Astrocyte (in vitro differentiated cells and primary cell): Measurements from ENCODE around the gene SMIM31. TPM values are rescaled to one million over a fixed set of nuclear protein-coding genes. Genes with fewer than 3 reads are reported as not detected.

Experiments
- DNase-seq: peaks from one replicate; pipeline ENCODE4 v3.0.0-alpha.2; 2010; ENCODE audit warnings: low read depth
- FAIRE-seq: peaks from 2 replicates; lab custom pipeline; 2011; peaks lifted over from hg19 to GRCh38; lab: Jason Lieb, UNC
- H2AFZ ChIP-seq: 2 replicates; pipeline ENCODE4 v1.6.0; 2012; ENCODE audit warnings: low read depth, low read length, inconsistent platforms
- H3K27ac ChIP-seq: 2 replicates; pipeline ENCODE4 v1.5.1; 2011; ENCODE audit warnings: low read depth, low read length, inconsistent platforms
- H3K27me3 ChIP-seq: 2 replicates; pipeline ENCODE4 v1.6.0; 2011; ENCODE audit warnings: low read length, inconsistent platforms; ENCODE audit not compliant: insufficient read depth
- H3K36me3 ChIP-seq: 2 replicates; pipeline ENCODE4 v1.5.1; 2011; ENCODE audit warnings: low read length, inconsistent platforms; ENCODE audit not compliant: insufficient read depth
- H3K4me1 ChIP-seq: 2 replicates; pipeline ENCODE4 v1.5.1; 2011; ENCODE audit warnings: low read length, inconsistent platforms; ENCODE audit not compliant: insufficient read depth
- H3K4me2 ChIP-seq: 2 replicates; pipeline ENCODE4 v1.6.0; 2012; ENCODE audit warnings: low read length, inconsistent platforms
- H3K4me3 ChIP-seq: 2 replicates; pipeline ENCODE4 v1.5.1; 2011; ENCODE audit warnings: low read depth, mild to moderate bottlenecking, low read length, inconsistent platforms; ENCODE audit not compliant: insufficient read depth
- H3K79me2 ChIP-seq: 2 replicates; pipeline ENCODE4 v1.6.0; 2012; ENCODE audit warnings: mild to moderate bottlenecking, low read length, inconsistent platforms; ENCODE audit not compliant: insufficient read depth
- H3K9ac ChIP-seq: 2 replicates; pipeline ENCODE4 v1.6.0; 2012; ENCODE audit warnings: mild to moderate bottlenecking, low read length, inconsistent platforms
- H3K9me3 ChIP-seq: 2 replicates; pipeline ENCODE4 v1.5.1; 2012; ENCODE audit warnings: low read depth, mild to moderate bottlenecking, low read length, inconsistent platforms; ENCODE audit not compliant: insufficient read depth
- H4K20me1 ChIP-seq: 2 replicates; pipeline ENCODE4 v1.6.0; 2012; ENCODE audit warnings: low read length, inconsistent platforms; ENCODE audit not compliant: insufficient read depth
- H3K27ac Mint-ChIP-seq: one replicate; pipeline ENCODE4 v1.8.0; 2021; ENCODE audit warnings: mild to moderate bottlenecking, mixed read lengths; ENCODE audit not compliant: unreplicated experiment
- H3K27me3 Mint-ChIP-seq: one replicate; pipeline ENCODE4 v1.8.0; 2021; ENCODE audit warnings: low read depth, mixed read lengths; ENCODE audit not compliant: unreplicated experiment
- H3K36me3 Mint-ChIP-seq: one replicate; pipeline ENCODE4 v1.8.0; 2021; ENCODE audit warnings: low read depth, mixed read lengths; ENCODE audit not compliant: unreplicated experiment
- H3K4me1 Mint-ChIP-seq: one replicate; pipeline ENCODE4 v1.8.0; 2021; ENCODE audit warnings: low read depth, mixed read lengths; ENCODE audit not compliant: unreplicated experiment
- H3K4me3 Mint-ChIP-seq: one replicate; pipeline ENCODE4 v1.8.0; 2021; ENCODE audit warnings: mild to moderate bottlenecking, moderate library complexity, mixed read lengths; ENCODE audit not compliant: unreplicated experiment
- H3K9me3 Mint-ChIP-seq: one replicate; pipeline ENCODE4 v1.8.0; 2021; ENCODE audit warnings: mild to moderate bottlenecking, mixed read lengths; ENCODE audit not compliant: unreplicated experiment
- CTCF ChIP-seq: IDR thresholded peaks from 2 replicates; pipeline ENCODE4 v1.5.1; 2011; ENCODE audit warnings: low read depth, mild to moderate bottlenecking, inconsistent platforms, low read length, moderate library complexity; ENCODE audit not compliant: insufficient read depth
- EZH2 ChIP-seq: IDR thresholded peaks from 2 replicates; pipeline ENCODE4 v1.6.1; 2012; ENCODE audit warnings: mild to moderate bottlenecking, low read length, inconsistent platforms; ENCODE audit not compliant: insufficient read depth
- total RNA-seq: library from RNA; stranded (reverse); gene quantifications from 2 replicates; pipeline ENCODE4 v1.2.1, GENCODE V29; 2021

The SMIM31 gene
- total RNA-seq, 1 donor from 2014 or later, result not detected

GRCh38 chr4:164800786-164801185, 46.9 kb downstream of the SMIM31 start:
- no peak overlapping the region for H3K4me2 ChIP-seq
- peaks cover 3% of the 10 kb centered on the region for H3K4me1 Mint-ChIP-seq

GRCh38 chr4:164802301-164802901, 48.5 kb downstream of the SMIM31 start:
- Histone ChIP-seq H3K79me2 (no peaks in the 10 kb centered on the region), H3K27me3 (no peaks in the 10 kb centered on the region), H3K4me2 (no peak overlapping the region), H3K9ac (no peak overlapping the region), H2AFZ (no peak overlapping the region), H3K36me3 (no peaks in the 10 kb centered on the region), H3K4me3 (no peak overlapping the region), H3K27ac (no peak overlapping the region), H3K4me1 (no peaks in the 10 kb centered on the region), H4K20me1 (no peaks in the 10 kb centered on the region), H3K9me3 (no peaks in the 10 kb centered on the region)
- H3K9me3 Mint-ChIP-seq, result peaks cover 3% of the 10 kb centered on the region
- TF ChIP-seq CTCF (no peak), EZH2 (no peak)
- H3K27ac Mint-ChIP-seq, result no peak overlapping the region
- no peaks in the 10 kb centered on the region for H3K27me3 Mint-ChIP-seq
- no peak overlapping the region for H3K4me3 Mint-ChIP-seq
- peaks cover 1% of the 10 kb centered on the region for H3K4me1 Mint-ChIP-seq
- DNase-seq (no peak), FAIRE-seq (no peak)
- no peaks in the 10 kb centered on the region for H3K36me3 Mint-ChIP-seq

More at GRCh38 chr4:164800786-164801185, 46.9 kb downstream of the SMIM31 start:
- Histone ChIP-seq H3K4me3 (no peak overlapping the region), H3K79me2 (no peaks in the 10 kb centered on the region), H3K9ac (no peak overlapping the region), H3K36me3 (no peaks in the 10 kb centered on the region), H3K4me1 (no peaks in the 10 kb centered on the region), H3K9me3 (no peaks in the 10 kb centered on the region), H2AFZ (no peak overlapping the region), H3K27ac (no peak overlapping the region), H3K27me3 (no peaks in the 10 kb centered on the region), H4K20me1 (no peaks in the 10 kb centered on the region)
- H3K27me3 Mint-ChIP-seq, result no peaks in the 10 kb centered on the region
- TF ChIP-seq EZH2 (no peak), CTCF (no peak)
- no peak for FAIRE-seq
- H3K36me3 Mint-ChIP-seq, result no peaks in the 10 kb centered on the region
- no peak overlapping the region for H3K27ac Mint-ChIP-seq
- DNase-seq, result no peak
- H3K9me3 Mint-ChIP-seq, result peaks cover 2% of the 10 kb centered on the region
- H3K4me3 Mint-ChIP-seq, result no peak overlapping the region

- TF ChIP-seq EZH2 (no peak), CTCF (no peak)
Measured at GRCh38 chr4:164803702-164804101, 49.8 kb downstream of the SMIM31 start.

More at GRCh38 chr4:164803702-164804101, 49.8 kb downstream of the SMIM31 start:
- Histone ChIP-seq H3K9ac (no peak overlapping the region), H3K27ac (no peak overlapping the region), H3K79me2 (no peaks in the 10 kb centered on the region), H4K20me1 (no peaks in the 10 kb centered on the region), H3K4me1 (no peaks in the 10 kb centered on the region), H3K27me3 (no peaks in the 10 kb centered on the region), H3K36me3 (no peaks in the 10 kb centered on the region), H3K4me3 (no peak overlapping the region), H2AFZ (no peak overlapping the region), H3K9me3 (no peaks in the 10 kb centered on the region), H3K4me2 (no peak overlapping the region)
- FAIRE-seq, result no peak
- H3K9me3 Mint-ChIP-seq, result peaks cover 3% of the 10 kb centered on the region
- no peak for DNase-seq
- no peaks in the 10 kb centered on the region for H3K36me3 Mint-ChIP-seq
- no peak overlapping the region for H3K4me3 Mint-ChIP-seq
- H3K4me1 Mint-ChIP-seq, result peaks cover 4% of the 10 kb centered on the region
- H3K27ac Mint-ChIP-seq, result no peak overlapping the region
- no peaks in the 10 kb centered on the region for H3K27me3 Mint-ChIP-seq
